ENCODE data around the gene GRIN2B. TPM values are rescaled to one million over a fixed set of nuclear protein-coding genes. Genes with fewer than 3 reads are reported as not detected.

GRIN2B gene
- total and polyA plus RNA-seq, 9 of the 15 experiments (the other 6 are each of a cell fraction or from before 2014, with no cell fraction given): not detected

- Histone ChIP-seq H3K9me1 (ENCODE audit: control insufficient read depth, insufficient read depth, low read length) (no peaks in the 10 kb centered on the region), H3K4me1 (replicated peaks in 1 of 2; ENCODE audit: control insufficient read depth in 2 of 2, insufficient read depth in 2 of 2, low read length in 2 of 2) (no peaks in the 10 kb centered on the region), H3K9ac (ENCODE audit: insufficient read depth in 1 of 2, low read depth in 2 of 2, low read length in 2 of 2) (no peak overlapping the region), H3K27ac (ENCODE audit: extremely low read depth, low read depth, low read length) (no peak overlapping the region), H3K27me3 (ENCODE audit: control insufficient read depth in 2 of 2, insufficient read depth in 2 of 2, low read length in 2 of 2) (no peaks in the 10 kb centered on the region), H2AFZ (ENCODE audit: low read depth, low read length) (no peak overlapping the region), H3K36me3 (ENCODE audit: control insufficient read depth, insufficient read depth, low read length) (no peaks in the 10 kb centered on the region), H4K20me1 (replicated peaks; ENCODE audit: control insufficient read depth, insufficient read depth, low read length) (no peaks in the 10 kb centered on the region), H3K4me3 (no peak overlapping the region), H3K79me2 (ENCODE audit: control insufficient read depth, insufficient read depth, low read length) (no peaks in the 10 kb centered on the region), H3K9me3 (replicated peaks; ENCODE audit: control insufficient read depth, insufficient read depth, low read depth, low read length) (no peaks in the 10 kb centered on the region), H3K4me2 (ENCODE audit: insufficient read depth, low read length) (no peak overlapping the region)
- TF ChIP-seq RNF2 (IDR thresholded peaks at IDR 0.05) (no peak), ZNF121 (CRISPR knock-in tag; conservative IDR thresholded peaks at IDR 0.05) (no peak), DDX20 (tag; IDR thresholded peaks at IDR 0.05; ENCODE audit: low read depth) (no peak), ADNP (tag; IDR thresholded peaks at IDR 0.05) (no peak), ZNF778 (CRISPR knock-in tag; IDR thresholded peaks at IDR 0.05) (no peak), PURB (CRISPR knock-in tag; IDR thresholded peaks at IDR 0.05; ENCODE audit: low read depth) (no peak)
- 0% methylated on average over 2 of the region's 3 CpGs for WGBS (ENCODE audit: insufficient coverage, low coverage, missing lambda C conversion rate)
- BruUV-seq (replicated peaks): no TSS peak
- POLR2A ChIA-PET: no interaction called here
- FAIRE-seq (no peak), DNase-seq (ENCODE audit: extremely low read depth in 1 of 4, low spot score in 3 of 4) (no peak), ATAC-seq (no peak)
- CTCF ChIA-PET (ENCODE audit: low intra/inter-chr PET ratio): no interaction called here
- in situ Hi-C loops (cut with MboI) (no loop called here), intact Hi-C loops (cut with micrococcal nuclease) (loop anchor here (10.0 kb wide), 1 partner anchor 208 kb away; no protein-coding TSS in a partner anchor)
Measured at GRCh38 chr12:13942826-13943225, 38.6 kb downstream of the GRIN2B start.
